ENCODE results near the gene FNIP1.

GRCh38 chr5:131672776-131673175 is 124.0 kb downstream of the FNIP1 start:
- TF ChIP-seq TARDBP (CRISPR knock-in tag; IDR thresholded peaks at IDR 0.05) (no peak), CHD4 (IDR thresholded peaks at IDR 0.05; ENCODE audit: borderline replicate concordance, low read length) (no peak), ZNF652 (CRISPR knock-in tag; IDR thresholded peaks at IDR 0.05; ENCODE audit: borderline replicate concordance, low read depth) (no peak), IRF1 (CRISPR knock-in tag; IDR thresholded peaks at IDR 0.05; ENCODE audit: low read depth) (no peak)

Measured in HepG2 (cell line).